Osteocyte (in vitro differentiated cells): Measurements from ENCODE around the gene TMPRSS11E. TPM values are rescaled to one million over a fixed set of nuclear protein-coding genes. Genes with fewer than 3 reads are reported as not detected.
"Not testable (repeated sequence)": the region's sequence is repeated elsewhere in the genome, so short reads cannot be mapped to it uniquely, and the experiment has no call there.

Source experiments
- DNase-seq: peaks from one replicate; pipeline ENCODE4 v3.0.0; 2021; ENCODE audit warnings: mixed read lengths; ENCODE audit not compliant: unreplicated experiment; ENCODE audit errors: extremely low spot score
- H3K27ac Mint-ChIP-seq: one replicate; pipeline ENCODE4 v1.8.0; 2021; ENCODE audit warnings: mild to moderate bottlenecking, mixed read lengths; ENCODE audit not compliant: unreplicated experiment
- H3K27me3 Mint-ChIP-seq: one replicate; pipeline ENCODE4 v1.8.0; 2021; ENCODE audit warnings: mixed read lengths; ENCODE audit not compliant: unreplicated experiment
- H3K36me3 Mint-ChIP-seq: one replicate; pipeline ENCODE4 v1.8.0; 2021; ENCODE audit warnings: mixed read lengths; ENCODE audit not compliant: unreplicated experiment
- H3K4me1 Mint-ChIP-seq: one replicate; pipeline ENCODE4 v1.8.0; 2021; ENCODE audit warnings: mixed read lengths; ENCODE audit not compliant: unreplicated experiment
- H3K4me3 Mint-ChIP-seq: one replicate; pipeline ENCODE4 v1.8.0; 2021; ENCODE audit warnings: mild to moderate bottlenecking, moderate library complexity, mixed read lengths; ENCODE audit not compliant: unreplicated experiment
- H3K9me3 Mint-ChIP-seq: one replicate; pipeline ENCODE4 v1.8.0; 2021; ENCODE audit warnings: mixed read lengths; ENCODE audit not compliant: unreplicated experiment
- CTCF ChIP-seq: fragments of 200-600 bp; sonication (generic); IDR thresholded peaks from 2 replicates; pipeline ENCODE4 v1.5.0; 2021; ENCODE audit warnings: antibody characterized with exemption, mild to moderate bottlenecking, moderate library complexity
- total RNA-seq: library from RNA; stranded (reverse); gene quantifications from 2 replicates; pipeline ENCODE4 v1.2.1, GENCODE V29; 2021

The TMPRSS11E gene
- total RNA-seq, 1 donor from 2014 or later: not detected

- no peaks in the 10 kb centered on the region for H3K4me1 Mint-ChIP-seq
- H3K36me3 Mint-ChIP-seq: no peaks in the 10 kb centered on the region
- H3K9me3 Mint-ChIP-seq: no peaks in the 10 kb centered on the region
- H3K4me3 Mint-ChIP-seq: no peak overlapping the region
- DNase-seq: no peak
- no peak for TF ChIP-seq CTCF
- no peak overlapping the region for H3K27ac Mint-ChIP-seq
- H3K27me3 Mint-ChIP-seq: peaks cover 11% of the 10 kb centered on the region
Measured at GRCh38 chr4:68494688-68495087, 47.4 kb downstream of the TMPRSS11E start.

GRCh38 chr4:68498413-68499007, 51.2 kb downstream of the TMPRSS11E start:
- Mint-ChIP-seq H3K36me3 (no peaks in the 10 kb centered on the region), H3K27ac (no peak overlapping the region), H3K4me1 (no peaks in the 10 kb centered on the region), H3K9me3 (no peaks in the 10 kb centered on the region), H3K4me3 (no peak overlapping the region), H3K27me3 (peaks cover 11% of the 10 kb centered on the region)
- DNase-seq: peak; percentile 81
- peak; percentile 85 for TF ChIP-seq CTCF

GRCh38 chr4:68499021-68499420, 51.8 kb downstream of the TMPRSS11E start:
- no peak for TF ChIP-seq CTCF
- no peak overlapping the region for H3K27ac Mint-ChIP-seq
- peaks cover 8% of the 10 kb centered on the region for H3K27me3 Mint-ChIP-seq
- no peaks in the 10 kb centered on the region for H3K4me1 Mint-ChIP-seq
- no peaks in the 10 kb centered on the region for H3K9me3 Mint-ChIP-seq
- no peaks in the 10 kb centered on the region for H3K36me3 Mint-ChIP-seq
- no peak overlapping the region for H3K4me3 Mint-ChIP-seq
- DNase-seq: no peak

GRCh38 chr4:68503462-68503861, 56.2 kb downstream of the TMPRSS11E start:
- DNase-seq, H3K4me1 Mint-ChIP-seq, H3K36me3 Mint-ChIP-seq, H3K27me3 Mint-ChIP-seq, H3K4me3 Mint-ChIP-seq, H3K27ac Mint-ChIP-seq, H3K9me3 Mint-ChIP-seq: not testable (repeated sequence)

GRCh38 chr4:68504836-68505235, 57.6 kb downstream of the TMPRSS11E start:
- not testable (repeated sequence) for H3K4me1 Mint-ChIP-seq, H3K27me3 Mint-ChIP-seq, H3K27ac Mint-ChIP-seq, DNase-seq, H3K36me3 Mint-ChIP-seq, H3K4me3 Mint-ChIP-seq, H3K9me3 Mint-ChIP-seq

GRCh38 chr4:68505452-68505851, 58.2 kb downstream of the TMPRSS11E start:
- H3K27me3 Mint-ChIP-seq, H3K4me1 Mint-ChIP-seq, H3K27ac Mint-ChIP-seq, DNase-seq, H3K9me3 Mint-ChIP-seq, H3K36me3 Mint-ChIP-seq, H3K4me3 Mint-ChIP-seq: not testable (repeated sequence)

- Mint-ChIP-seq H3K27ac (no peak overlapping the region), H3K4me3 (no peak overlapping the region), H3K36me3 (no peaks in the 10 kb centered on the region), H3K27me3 (no peaks in the 10 kb centered on the region), H3K4me1 (no peaks in the 10 kb centered on the region), H3K9me3 (no peaks in the 10 kb centered on the region)
- no peak for TF ChIP-seq CTCF
- no peak for DNase-seq
Measured at GRCh38 chr4:68518889-68519288, 71.6 kb downstream of the TMPRSS11E start.
